NCI-H748 (cell line): ENCODE results near the gene CALN1.
"Not testable (repeated sequence)": the region's sequence is repeated elsewhere in the genome, so short reads cannot be mapped to it uniquely, and the experiment has no call there.

Experiments
- DNase-seq: peaks from one replicate; lab custom pipeline; 2025; ENCODE audit not compliant: unreplicated experiment; lab: John Stamatoyannopoulos, UW

CALN1 gene

GRCh38 chr7:71753956-71754664 lies 658.0 kb downstream of the CALN1 start:
- no peak for DNase-seq

- DNase-seq: no peak
These were observed 658.9 kb downstream of the CALN1 start for GRCh38 chr7:71753236-71753635.

GRCh38 chr7:71752171-71752935 lies 659.8 kb downstream of the CALN1 start:
- peak; percentile 70 for DNase-seq

GRCh38 chr7:71750290-71750689 lies 661.8 kb downstream of the CALN1 start:
- DNase-seq: no peak

GRCh38 chr7:71746006-71746405 lies 666.1 kb downstream of the CALN1 start:
- no peak for DNase-seq

- DNase-seq: no peak
These were observed 672.0 kb downstream of the CALN1 start for GRCh38 chr7:71740174-71740560.

- no peak for DNase-seq
These were observed 672.5 kb downstream of the CALN1 start for GRCh38 chr7:71739520-71740173.

- DNase-seq: not testable (repeated sequence)
These were observed 674.1 kb downstream of the CALN1 start for GRCh38 chr7:71737931-71738540.

- peak; percentile 62 for DNase-seq
These were observed 676.1 kb downstream of the CALN1 start for GRCh38 chr7:71735961-71736556.

GRCh38 chr7:71733107-71733870 lies 678.8 kb downstream of the CALN1 start:
- DNase-seq: peak; percentile 68

- DNase-seq: no peak
These were observed 680.4 kb downstream of the CALN1 start for GRCh38 chr7:71731740-71732139.
